Measurements from ENCODE around the gene KLHL14. TPM values are rescaled to one million over a fixed set of nuclear protein-coding genes. Genes with fewer than 3 reads are reported as not detected.
"Not testable (repeated sequence)": the region's sequence is repeated elsewhere in the genome, so short reads cannot be mapped to it uniquely, and the experiment has no call there.

Gene KLHL14
- total and polyA plus RNA-seq, 3 experiments from 2014 or later, result not detected

DNA sequence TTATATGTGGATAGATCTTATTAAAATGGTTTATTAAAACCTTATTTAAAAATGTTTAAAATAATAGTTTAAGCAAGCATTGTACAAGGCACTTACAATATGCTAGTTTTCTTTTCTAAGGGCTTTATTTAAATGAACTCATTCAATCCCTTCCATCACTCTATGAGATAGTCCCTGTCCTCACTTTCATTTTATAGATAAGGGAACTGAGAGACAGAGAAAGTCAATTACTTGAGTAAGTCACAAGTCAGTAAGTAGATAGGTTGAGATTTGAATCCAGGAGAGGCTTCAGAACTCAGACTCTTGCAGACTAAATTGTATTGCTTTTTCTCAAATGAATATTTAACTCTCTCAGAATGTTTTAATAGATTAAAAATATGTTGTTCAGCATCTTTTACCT is 95.2 kb downstream of the KLHL14 start:
- H3K4me3 ChIP-seq (ENCODE audit: low read length), result no peak overlapping the region
- Mint-ChIP-seq H3K27ac (no peak overlapping the region), H3K36me3 (no peaks in the 10 kb centered on the region), H3K4me3 (no peak overlapping the region), H3K9me3 (no peaks in the 10 kb centered on the region), H3K27me3 (no peaks in the 10 kb centered on the region), H3K4me1 (no peaks in the 10 kb centered on the region)
- no peaks in the 10 kb centered on the region for H3K9me3 ChIP-seq (ENCODE audit: low read length)
- no peaks in the 10 kb centered on the region for H3K4me1 ChIP-seq (ENCODE audit: insufficient read depth, low read length)
- no peak overlapping the region for H3K27ac ChIP-seq (ENCODE audit: low read depth, low read length)
- ChIA-PET CTCF (no interaction called here), POLR2A (no interaction called here)
- no peaks in the 10 kb centered on the region for H3K27me3 ChIP-seq (ENCODE audit: insufficient read depth, low read length, poor library complexity, severe bottlenecking)
- no peaks in the 10 kb centered on the region for H3K36me3 ChIP-seq (ENCODE audit: insufficient read depth, low read length)
- no peak for DNase-seq

DNA sequence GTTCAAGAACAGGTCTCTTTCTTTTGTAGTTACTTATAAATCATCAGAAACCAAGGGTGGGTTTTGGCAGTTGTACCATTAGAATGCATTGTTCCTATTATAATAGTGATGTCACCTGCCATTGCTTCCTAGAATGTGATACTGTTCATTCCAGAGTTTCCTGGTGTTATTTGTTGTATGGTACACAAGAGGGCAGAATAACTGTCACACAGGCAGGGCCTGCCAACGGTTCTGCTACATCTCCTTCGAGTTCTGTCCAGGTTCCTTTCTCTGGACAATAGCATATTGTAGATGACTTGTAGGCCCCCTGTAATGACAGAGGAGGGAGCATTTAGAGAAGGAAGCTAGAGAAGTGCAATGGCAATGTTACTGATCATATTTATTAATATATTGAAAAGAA is 98.3 kb downstream of the KLHL14 start:
- no peak overlapping the region for H3K4me3 Mint-ChIP-seq
- no peak overlapping the region for H3K4me3 ChIP-seq (ENCODE audit: low read length)
- CTCF ChIA-PET, result no interaction called here
- H3K9me3 Mint-ChIP-seq, result no peaks in the 10 kb centered on the region
- no peaks in the 10 kb centered on the region for H3K27me3 Mint-ChIP-seq
- H3K4me1 ChIP-seq (ENCODE audit: insufficient read depth, low read length), result no peaks in the 10 kb centered on the region
- no peaks in the 10 kb centered on the region for H3K36me3 Mint-ChIP-seq
- H3K4me1 Mint-ChIP-seq, result no peaks in the 10 kb centered on the region
- H3K9me3 ChIP-seq (ENCODE audit: low read length), result no peaks in the 10 kb centered on the region
- peak overlapping the region in 1 of 8 donors; percentile 2 for H3K27ac Mint-ChIP-seq
- no peak overlapping the region for H3K27ac ChIP-seq (ENCODE audit: low read depth, low read length)
- POLR2A ChIA-PET, result no interaction called here
- no peaks in the 10 kb centered on the region for H3K36me3 ChIP-seq (ENCODE audit: insufficient read depth, low read length)
- DNase-seq, result no peak
- H3K27me3 ChIP-seq (ENCODE audit: insufficient read depth, low read length, poor library complexity, severe bottlenecking), result no peaks in the 10 kb centered on the region

- Histone ChIP-seq H3K4me3 (ENCODE audit: low read length) (no peak overlapping the region), H3K9me3 (ENCODE audit: low read length) (no peaks in the 10 kb centered on the region), H3K27ac (ENCODE audit: low read depth, low read length) (no peak overlapping the region), H3K36me3 (ENCODE audit: insufficient read depth, low read length) (no peaks in the 10 kb centered on the region), H3K4me1 (ENCODE audit: insufficient read depth, low read length) (no peaks in the 10 kb centered on the region), H3K27me3 (ENCODE audit: insufficient read depth, low read length, poor library complexity, severe bottlenecking) (no peaks in the 10 kb centered on the region)
- ChIA-PET CTCF (no interaction called here), POLR2A (no interaction called here)
- no peak for DNase-seq
- no peaks in the 10 kb centered on the region for H3K36me3 Mint-ChIP-seq
- no peaks in the 10 kb centered on the region for H3K4me1 Mint-ChIP-seq
- H3K27ac Mint-ChIP-seq, result no peak overlapping the region
- no peaks in the 10 kb centered on the region for H3K27me3 Mint-ChIP-seq
- no peak overlapping the region for H3K4me3 Mint-ChIP-seq
- no peaks in the 10 kb centered on the region for H3K9me3 Mint-ChIP-seq
Observed at GRCh38 chr18:32672398-32672797, 100.4 kb downstream of the KLHL14 start.

- no peaks in the 10 kb centered on the region for H3K4me1 Mint-ChIP-seq
- no peaks in the 10 kb centered on the region for H3K36me3 Mint-ChIP-seq
- no peak for DNase-seq
- ChIA-PET CTCF (no interaction called here), POLR2A (no interaction called here)
- H3K4me1 ChIP-seq (ENCODE audit: insufficient read depth, low read length), result no peaks in the 10 kb centered on the region
- H3K9me3 ChIP-seq (ENCODE audit: low read length), result no peaks in the 10 kb centered on the region
- no peak overlapping the region for H3K27ac ChIP-seq (ENCODE audit: low read depth, low read length)
- no peaks in the 10 kb centered on the region for H3K27me3 ChIP-seq (ENCODE audit: insufficient read depth, low read length, poor library complexity, severe bottlenecking)
- no peaks in the 10 kb centered on the region for H3K27me3 Mint-ChIP-seq
- H3K4me3 Mint-ChIP-seq, result no peak overlapping the region
- H3K36me3 ChIP-seq (ENCODE audit: insufficient read depth, low read length), result no peaks in the 10 kb centered on the region
- H3K27ac Mint-ChIP-seq, result no peak overlapping the region
- H3K9me3 Mint-ChIP-seq, result peaks cover 0 to 2% (median 0%) of the 10 kb centered on the region in 5 donors
- no peak overlapping the region for H3K4me3 ChIP-seq (ENCODE audit: low read length)
Observed at GRCh38 chr18:32670727-32671126, 102.1 kb downstream of the KLHL14 start.

DNA sequence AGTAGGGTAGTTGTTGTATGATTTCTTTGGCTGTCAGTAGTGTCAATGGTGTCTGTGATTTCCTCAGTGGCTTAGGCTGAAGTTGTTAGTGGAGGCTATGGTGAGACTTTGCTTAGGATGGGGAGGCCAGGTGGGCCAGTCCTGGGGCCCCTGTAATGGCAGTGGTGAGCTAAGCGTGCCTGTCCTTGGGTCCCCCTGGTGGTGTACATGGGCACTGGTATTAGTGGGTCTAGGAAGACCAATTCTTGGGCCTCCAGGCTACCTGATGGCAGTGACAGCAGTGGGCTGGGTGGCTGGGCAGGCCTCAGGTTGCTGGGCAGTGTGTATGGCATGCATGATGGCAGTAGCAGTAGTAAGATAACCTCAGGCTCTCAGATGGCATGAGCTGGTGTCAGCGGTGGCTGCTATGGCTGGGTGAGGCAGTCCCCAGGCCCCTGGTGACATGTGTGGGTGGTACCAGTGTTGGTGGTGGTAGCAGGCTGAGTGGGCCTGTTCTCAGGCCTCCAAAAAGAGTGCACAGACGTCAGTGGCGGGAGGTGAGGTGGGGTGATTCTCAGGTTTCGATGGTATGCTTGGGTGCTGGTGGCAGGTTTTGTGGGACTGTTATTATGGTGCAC is 103.2 kb downstream of the KLHL14 start:
- CTCF ChIA-PET, result no interaction called here
- Mint-ChIP-seq H3K9me3 (peaks cover 0 to 2% (median 0%) of the 10 kb centered on the region in 5 donors), H3K4me1 (no peaks in the 10 kb centered on the region), H3K27me3 (no peaks in the 10 kb centered on the region), H3K27ac (no peak overlapping the region), H3K4me3 (no peak overlapping the region), H3K36me3 (no peaks in the 10 kb centered on the region)
- no peak overlapping the region for H3K4me3 ChIP-seq (ENCODE audit: low read length)
- no peaks in the 10 kb centered on the region for H3K9me3 ChIP-seq (ENCODE audit: low read length)
- DNase-seq, result no peak
- no peaks in the 10 kb centered on the region for H3K36me3 ChIP-seq (ENCODE audit: insufficient read depth, low read length)
- no peaks in the 10 kb centered on the region for H3K27me3 ChIP-seq (ENCODE audit: insufficient read depth, low read length, poor library complexity, severe bottlenecking)
- no peaks in the 10 kb centered on the region for H3K4me1 ChIP-seq (ENCODE audit: insufficient read depth, low read length)
- H3K27ac ChIP-seq (ENCODE audit: low read depth, low read length), result no peak overlapping the region
- POLR2A ChIA-PET, result no interaction called here

DNA sequence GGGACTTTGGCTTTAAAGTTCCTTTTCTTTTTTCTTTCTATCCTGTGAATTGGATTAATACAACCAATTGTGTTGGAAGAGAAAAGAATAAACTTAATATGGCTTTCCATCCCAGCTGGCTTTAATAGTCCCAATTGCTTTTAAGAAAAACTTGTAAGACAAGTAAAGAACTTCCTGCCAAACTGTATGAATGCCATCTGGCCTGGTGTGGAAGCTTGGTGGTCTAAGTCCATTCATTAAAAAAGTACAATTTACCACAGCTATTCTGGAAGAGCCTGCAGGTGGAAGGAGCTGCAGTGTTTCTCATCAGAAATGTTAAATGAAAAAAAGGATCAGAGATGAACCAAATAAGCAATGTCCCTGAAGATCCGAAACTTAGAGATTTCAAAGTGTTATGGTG is 103.9 kb downstream of the KLHL14 start:
- H3K4me1 ChIP-seq (ENCODE audit: insufficient read depth, low read length), result no peaks in the 10 kb centered on the region
- no peak overlapping the region for H3K27ac ChIP-seq (ENCODE audit: low read depth, low read length)
- ChIA-PET POLR2A (no interaction called here), CTCF (no interaction called here)
- Mint-ChIP-seq H3K27me3 (no peaks in the 10 kb centered on the region), H3K4me1 (no peaks in the 10 kb centered on the region), H3K9me3 (peaks cover 0 to 2% (median 0%) of the 10 kb centered on the region in 5 donors), H3K36me3 (no peaks in the 10 kb centered on the region), H3K27ac (no peak overlapping the region), H3K4me3 (no peak overlapping the region)
- no peaks in the 10 kb centered on the region for H3K36me3 ChIP-seq (ENCODE audit: insufficient read depth, low read length)
- no peak for DNase-seq
- H3K4me3 ChIP-seq (ENCODE audit: low read length), result no peak overlapping the region
- no peaks in the 10 kb centered on the region for H3K27me3 ChIP-seq (ENCODE audit: insufficient read depth, low read length, poor library complexity, severe bottlenecking)
- H3K9me3 ChIP-seq (ENCODE audit: low read length), result no peaks in the 10 kb centered on the region

DNA sequence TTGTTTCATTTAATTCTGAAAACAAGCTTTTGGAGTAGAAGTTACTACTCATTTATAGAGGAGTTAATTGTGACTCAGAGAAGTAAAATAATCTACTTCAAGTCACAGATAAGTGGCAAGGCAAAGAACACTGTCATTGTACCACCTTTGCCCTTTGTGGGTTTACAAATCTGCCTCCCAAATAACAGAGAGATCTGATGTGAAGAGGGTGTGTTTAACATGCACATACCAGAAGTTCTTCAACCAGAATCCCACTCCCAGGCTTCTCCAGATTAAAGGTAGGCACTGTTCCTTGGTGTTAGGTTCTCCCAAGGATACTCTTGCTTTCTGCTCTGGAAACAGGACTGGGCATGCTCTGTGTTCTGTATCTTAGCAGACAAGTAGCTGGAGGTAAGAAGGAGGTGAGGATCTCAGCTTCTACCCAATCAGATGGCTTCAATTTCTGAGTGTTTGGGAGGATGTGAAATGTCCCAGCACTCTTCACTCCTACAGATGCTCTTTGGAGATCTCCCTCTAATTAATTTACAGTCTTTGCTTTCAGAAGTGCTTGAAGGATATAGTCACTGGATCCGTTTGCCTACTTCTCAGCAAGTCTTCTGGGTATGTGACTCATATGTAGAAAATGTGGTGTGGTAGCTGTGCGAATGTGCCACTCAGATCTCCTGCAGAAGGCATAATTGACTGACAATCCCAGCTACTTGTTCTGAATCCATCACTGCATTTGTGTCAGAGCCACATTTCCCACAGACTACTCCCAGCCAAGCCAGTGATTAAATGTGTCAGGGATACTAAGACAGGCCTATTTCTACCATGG is 111.1 kb downstream of the KLHL14 start:
- Mint-ChIP-seq H3K4me1 (no peaks in the 10 kb centered on the region), H3K9me3 (peaks cover 0 to 5% (median 3%) of the 10 kb centered on the region in 5 donors), H3K4me3 (no peak overlapping the region), H3K27ac (no peak overlapping the region), H3K27me3 (peaks cover 0 to 2% of the 10 kb centered on the region in 2 donors), H3K36me3 (no peaks in the 10 kb centered on the region)
- Histone ChIP-seq H3K4me3 (ENCODE audit: low read length) (no peak overlapping the region), H3K9me3 (ENCODE audit: low read length) (no peaks in the 10 kb centered on the region), H3K4me1 (ENCODE audit: insufficient read depth, low read length) (no peaks in the 10 kb centered on the region), H3K27me3 (ENCODE audit: insufficient read depth, low read length, poor library complexity, severe bottlenecking) (no peaks in the 10 kb centered on the region), H3K36me3 (ENCODE audit: insufficient read depth, low read length) (no peaks in the 10 kb centered on the region), H3K27ac (ENCODE audit: low read depth, low read length) (no peak overlapping the region)
- no peak for DNase-seq
- ChIA-PET CTCF (no interaction called here), POLR2A (no interaction called here)

- H3K27ac Mint-ChIP-seq; H3K27me3 ChIP-seq (ENCODE audit: insufficient read depth, low read length, poor library complexity, severe bottlenecking); H3K4me3 ChIP-seq (ENCODE audit: low read length); H3K4me3 Mint-ChIP-seq; DNase-seq; H3K9me3 Mint-ChIP-seq; H3K27ac ChIP-seq (ENCODE audit: low read depth, low read length); POLR2A ChIA-PET; H3K36me3 Mint-ChIP-seq; H3K4me1 ChIP-seq (ENCODE audit: insufficient read depth, low read length); H3K36me3 ChIP-seq (ENCODE audit: insufficient read depth, low read length); H3K9me3 ChIP-seq (ENCODE audit: low read length); H3K4me1 Mint-ChIP-seq; CTCF ChIA-PET: not testable (repeated sequence)
- H3K27me3 Mint-ChIP-seq, result peaks cover 2 to 14% of the 10 kb centered on the region in 2 donors
Observed at GRCh38 chr18:32654507-32654906, 118.3 kb downstream of the KLHL14 start.
